ENCODE data around the gene GABBR2. TPM values are rescaled to one million over a fixed set of nuclear protein-coding genes. Genes with fewer than 3 reads are reported as not detected.

GABBR2 gene
- total and polyA plus RNA-seq, 2 experiments from 2014 or later, result 0.89 to 1.3 TPM

DNA sequence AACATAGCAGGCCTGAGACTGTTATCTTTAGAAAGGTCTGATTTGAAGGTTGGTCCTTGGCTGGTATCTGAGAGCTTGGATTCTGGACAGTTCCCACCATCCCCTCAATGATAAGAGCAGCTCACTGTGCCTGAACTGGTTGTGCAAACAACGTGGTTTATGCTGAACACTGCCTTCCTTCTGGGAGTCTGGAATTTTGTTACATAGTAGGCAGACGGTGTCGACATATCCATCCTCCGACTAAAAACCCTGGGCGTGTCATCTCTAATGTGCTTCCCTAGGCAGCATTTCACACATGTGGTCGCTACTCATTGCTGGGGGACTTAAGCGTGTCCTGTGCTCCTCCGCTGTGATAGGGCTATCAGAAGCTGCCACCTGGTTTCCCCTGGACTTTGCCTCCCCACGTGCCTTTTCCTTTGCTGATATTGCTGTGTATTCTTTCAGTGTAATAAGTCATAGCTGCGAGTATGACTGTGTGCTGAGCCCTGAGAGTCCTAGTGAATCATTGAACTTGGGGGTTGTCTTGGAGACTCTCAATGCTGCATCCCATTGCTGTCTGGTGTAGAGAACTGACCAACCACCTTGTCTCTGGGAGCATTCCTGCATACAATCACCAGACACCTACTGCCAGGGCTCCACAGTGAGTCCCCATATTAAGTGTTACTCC lies 334.2 kb downstream of the GABBR2 start:
- Histone ChIP-seq H3K79me2 (replicated peaks; ENCODE audit: insufficient read depth) (no peaks in the 10 kb centered on the region), H3K4me2 (no peak overlapping the region), H3K27me3 (ENCODE audit: insufficient read depth) (no peaks in the 10 kb centered on the region), H3K36me3 (ENCODE audit: insufficient read depth) (no peaks in the 10 kb centered on the region), H3K27ac (ENCODE audit: low read depth) (no peak overlapping the region), H3K4me1 (ENCODE audit: insufficient read depth) (peaks cover 1% of the 10 kb centered on the region; the same call in 1 of the 2 replicates), H3K4me3 (no peak overlapping the region), H2AFZ (no peak overlapping the region), H3F3A (replicated peaks; ENCODE audit: low read depth) (no peaks in the 10 kb centered on the region), H3K9me2 (ENCODE audit: insufficient read depth) (no peaks in the 10 kb centered on the region), H4K20me1 (replicated peaks; ENCODE audit: insufficient read depth) (no peaks in the 10 kb centered on the region)
- Mint-ChIP-seq H3K27ac (no peak overlapping the region), H3K4me3 (no peak overlapping the region), H3K36me3 (ENCODE audit: low read depth) (no peaks in the 10 kb centered on the region), H3K9me3 (no peaks in the 10 kb centered on the region), H3K27me3 (ENCODE audit: insufficient read depth, low read depth, poor library complexity) (peaks cover 4% of the 10 kb centered on the region), H3K4me1 (peaks cover 9% of the 10 kb centered on the region)
- TF ChIP-seq, protein P1, sequence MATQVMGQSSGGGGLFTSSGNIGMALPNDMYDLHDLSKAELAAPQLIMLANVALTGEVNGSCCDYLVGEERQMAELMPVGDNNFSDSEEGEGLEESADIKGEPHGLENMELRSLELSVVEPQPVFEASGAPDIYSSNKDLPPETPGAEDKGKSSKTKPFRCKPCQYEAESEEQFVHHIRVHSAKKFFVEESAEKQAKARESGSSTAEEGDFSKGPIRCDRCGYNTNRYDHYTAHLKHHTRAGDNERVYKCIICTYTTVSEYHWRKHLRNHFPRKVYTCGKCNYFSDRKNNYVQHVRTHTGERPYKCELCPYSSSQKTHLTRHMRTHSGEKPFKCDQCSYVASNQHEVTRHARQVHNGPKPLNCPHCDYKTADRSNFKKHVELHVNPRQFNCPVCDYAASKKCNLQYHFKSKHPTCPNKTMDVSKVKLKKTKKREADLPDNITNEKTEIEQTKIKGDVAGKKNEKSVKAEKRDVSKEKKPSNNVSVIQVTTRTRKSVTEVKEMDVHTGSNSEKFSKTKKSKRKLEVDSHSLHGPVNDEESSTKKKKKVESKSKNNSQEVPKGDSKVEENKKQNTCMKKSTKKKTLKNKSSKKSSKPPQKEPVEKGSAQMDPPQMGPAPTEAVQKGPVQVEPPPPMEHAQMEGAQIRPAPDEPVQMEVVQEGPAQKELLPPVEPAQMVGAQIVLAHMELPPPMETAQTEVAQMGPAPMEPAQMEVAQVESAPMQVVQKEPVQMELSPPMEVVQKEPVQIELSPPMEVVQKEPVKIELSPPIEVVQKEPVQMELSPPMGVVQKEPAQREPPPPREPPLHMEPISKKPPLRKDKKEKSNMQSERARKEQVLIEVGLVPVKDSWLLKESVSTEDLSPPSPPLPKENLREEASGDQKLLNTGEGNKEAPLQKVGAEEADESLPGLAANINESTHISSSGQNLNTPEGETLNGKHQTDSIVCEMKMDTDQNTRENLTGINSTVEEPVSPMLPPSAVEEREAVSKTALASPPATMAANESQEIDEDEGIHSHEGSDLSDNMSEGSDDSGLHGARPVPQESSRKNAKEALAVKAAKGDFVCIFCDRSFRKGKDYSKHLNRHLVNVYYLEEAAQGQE (IDR thresholded peaks at IDR 0.05; ENCODE audit: unreplicated experiment), result no peak
- TF ChIP-seq NANOG (IDR thresholded peaks at IDR 0.05; ENCODE audit: borderline replicate concordance), result no peak
- TF ChIP-seq, protein P2, sequence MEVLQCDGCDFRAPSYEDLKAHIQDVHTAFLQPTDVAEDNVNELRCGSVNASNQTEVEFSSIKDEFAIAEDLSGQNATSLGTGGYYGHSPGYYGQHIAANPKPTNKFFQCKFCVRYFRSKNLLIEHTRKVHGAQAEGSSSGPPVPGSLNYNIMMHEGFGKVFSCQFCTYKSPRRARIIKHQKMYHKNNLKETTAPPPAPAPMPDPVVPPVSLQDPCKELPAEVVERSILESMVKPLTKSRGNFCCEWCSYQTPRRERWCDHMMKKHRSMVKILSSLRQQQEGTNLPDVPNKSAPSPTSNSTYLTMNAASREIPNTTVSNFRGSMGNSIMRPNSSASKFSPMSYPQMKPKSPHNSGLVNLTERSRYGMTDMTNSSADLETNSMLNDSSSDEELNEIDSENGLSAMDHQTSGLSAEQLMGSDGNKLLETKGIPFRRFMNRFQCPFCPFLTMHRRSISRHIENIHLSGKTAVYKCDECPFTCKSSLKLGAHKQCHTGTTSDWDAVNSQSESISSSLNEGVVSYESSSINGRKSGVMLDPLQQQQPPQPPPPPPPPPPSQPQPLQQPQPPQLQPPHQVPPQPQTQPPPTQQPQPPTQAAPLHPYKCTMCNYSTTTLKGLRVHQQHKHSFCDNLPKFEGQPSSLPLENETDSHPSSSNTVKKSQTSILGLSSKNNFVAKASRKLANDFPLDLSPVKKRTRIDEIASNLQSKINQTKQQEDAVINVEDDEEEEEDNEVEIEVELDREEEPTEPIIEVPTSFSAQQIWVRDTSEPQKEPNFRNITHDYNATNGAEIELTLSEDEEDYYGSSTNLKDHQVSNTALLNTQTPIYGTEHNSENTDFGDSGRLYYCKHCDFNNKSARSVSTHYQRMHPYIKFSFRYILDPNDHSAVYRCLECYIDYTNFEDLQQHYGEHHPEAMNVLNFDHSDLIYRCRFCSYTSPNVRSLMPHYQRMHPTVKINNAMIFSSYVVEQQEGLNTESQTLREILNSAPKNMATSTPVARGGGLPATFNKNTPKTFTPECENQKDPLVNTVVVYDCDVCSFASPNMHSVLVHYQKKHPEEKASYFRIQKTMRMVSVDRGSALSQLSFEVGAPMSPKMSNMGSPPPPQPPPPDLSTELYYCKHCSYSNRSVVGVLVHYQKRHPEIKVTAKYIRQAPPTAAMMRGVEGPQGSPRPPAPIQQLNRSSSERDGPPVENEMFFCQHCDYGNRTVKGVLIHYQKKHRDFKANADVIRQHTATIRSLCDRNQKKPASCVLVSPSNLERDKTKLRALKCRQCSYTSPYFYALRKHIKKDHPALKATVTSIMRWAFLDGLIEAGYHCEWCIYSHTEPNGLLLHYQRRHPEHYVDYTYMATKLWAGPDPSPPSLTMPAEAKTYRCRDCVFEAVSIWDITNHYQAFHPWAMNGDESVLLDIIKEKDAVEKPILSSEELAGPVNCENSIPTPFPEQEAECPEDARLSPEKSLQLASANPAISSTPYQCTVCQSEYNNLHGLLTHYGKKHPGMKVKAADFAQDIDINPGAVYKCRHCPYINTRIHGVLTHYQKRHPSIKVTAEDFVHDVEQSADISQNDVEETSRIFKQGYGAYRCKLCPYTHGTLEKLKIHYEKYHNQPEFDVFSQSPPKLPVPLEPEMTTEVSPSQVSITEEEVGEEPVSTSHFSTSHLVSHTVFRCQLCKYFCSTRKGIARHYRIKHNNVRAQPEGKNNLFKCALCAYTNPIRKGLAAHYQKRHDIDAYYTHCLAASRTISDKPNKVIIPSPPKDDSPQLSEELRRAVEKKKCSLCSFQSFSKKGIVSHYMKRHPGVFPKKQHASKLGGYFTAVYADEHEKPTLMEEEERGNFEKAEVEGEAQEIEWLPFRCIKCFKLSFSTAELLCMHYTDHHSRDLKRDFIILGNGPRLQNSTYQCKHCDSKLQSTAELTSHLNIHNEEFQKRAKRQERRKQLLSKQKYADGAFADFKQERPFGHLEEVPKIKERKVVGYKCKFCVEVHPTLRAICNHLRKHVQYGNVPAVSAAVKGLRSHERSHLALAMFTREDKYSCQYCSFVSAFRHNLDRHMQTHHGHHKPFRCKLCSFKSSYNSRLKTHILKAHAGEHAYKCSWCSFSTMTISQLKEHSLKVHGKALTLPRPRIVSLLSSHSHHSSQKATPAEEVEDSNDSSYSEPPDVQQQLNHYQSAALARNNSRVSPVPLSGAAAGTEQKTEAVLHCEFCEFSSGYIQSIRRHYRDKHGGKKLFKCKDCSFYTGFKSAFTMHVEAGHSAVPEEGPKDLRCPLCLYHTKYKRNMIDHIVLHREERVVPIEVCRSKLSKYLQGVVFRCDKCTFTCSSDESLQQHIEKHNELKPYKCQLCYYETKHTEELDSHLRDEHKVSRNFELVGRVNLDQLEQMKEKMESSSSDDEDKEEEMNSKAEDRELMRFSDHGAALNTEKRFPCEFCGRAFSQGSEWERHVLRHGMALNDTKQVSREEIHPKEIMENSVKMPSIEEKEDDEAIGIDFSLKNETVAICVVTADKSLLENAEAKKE (CRISPR knock-in tag; IDR thresholded peaks at IDR 0.05), result no peak
- TF ChIP-seq POLR2AphosphoS5 (IDR thresholded peaks at IDR 0.05; ENCODE audit: low read depth), result no peak
- TF ChIP-seq ZNF331 (CRISPR knock-in tag; IDR thresholded peaks at IDR 0.05; ENCODE audit: low read depth), result no peak
- TF ChIP-seq ZNF114 (CRISPR knock-in tag; IDR thresholded peaks at IDR 0.05), result no peak
- TF ChIP-seq, protein P3, sequence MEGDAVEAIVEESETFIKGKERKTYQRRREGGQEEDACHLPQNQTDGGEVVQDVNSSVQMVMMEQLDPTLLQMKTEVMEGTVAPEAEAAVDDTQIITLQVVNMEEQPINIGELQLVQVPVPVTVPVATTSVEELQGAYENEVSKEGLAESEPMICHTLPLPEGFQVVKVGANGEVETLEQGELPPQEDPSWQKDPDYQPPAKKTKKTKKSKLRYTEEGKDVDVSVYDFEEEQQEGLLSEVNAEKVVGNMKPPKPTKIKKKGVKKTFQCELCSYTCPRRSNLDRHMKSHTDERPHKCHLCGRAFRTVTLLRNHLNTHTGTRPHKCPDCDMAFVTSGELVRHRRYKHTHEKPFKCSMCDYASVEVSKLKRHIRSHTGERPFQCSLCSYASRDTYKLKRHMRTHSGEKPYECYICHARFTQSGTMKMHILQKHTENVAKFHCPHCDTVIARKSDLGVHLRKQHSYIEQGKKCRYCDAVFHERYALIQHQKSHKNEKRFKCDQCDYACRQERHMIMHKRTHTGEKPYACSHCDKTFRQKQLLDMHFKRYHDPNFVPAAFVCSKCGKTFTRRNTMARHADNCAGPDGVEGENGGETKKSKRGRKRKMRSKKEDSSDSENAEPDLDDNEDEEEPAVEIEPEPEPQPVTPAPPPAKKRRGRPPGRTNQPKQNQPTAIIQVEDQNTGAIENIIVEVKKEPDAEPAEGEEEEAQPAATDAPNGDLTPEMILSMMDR (conservative IDR thresholded peaks at IDR 0.05; ENCODE audit: low read depth in 2 of 2), result no peak
- no peak for TF ChIP-seq EZH2phosphoT487 (IDR thresholded peaks at IDR 0.05; ENCODE audit: unreplicated experiment)
- no peak for TF ChIP-seq EZH2 (IDR thresholded peaks at IDR 0.05; ENCODE audit: low read depth, unreplicated experiment)
- no peak for TF ChIP-seq STAT1 (IDR thresholded peaks at IDR 0.05; ENCODE audit: unreplicated experiment)
- TF ChIP-seq, protein P4, sequence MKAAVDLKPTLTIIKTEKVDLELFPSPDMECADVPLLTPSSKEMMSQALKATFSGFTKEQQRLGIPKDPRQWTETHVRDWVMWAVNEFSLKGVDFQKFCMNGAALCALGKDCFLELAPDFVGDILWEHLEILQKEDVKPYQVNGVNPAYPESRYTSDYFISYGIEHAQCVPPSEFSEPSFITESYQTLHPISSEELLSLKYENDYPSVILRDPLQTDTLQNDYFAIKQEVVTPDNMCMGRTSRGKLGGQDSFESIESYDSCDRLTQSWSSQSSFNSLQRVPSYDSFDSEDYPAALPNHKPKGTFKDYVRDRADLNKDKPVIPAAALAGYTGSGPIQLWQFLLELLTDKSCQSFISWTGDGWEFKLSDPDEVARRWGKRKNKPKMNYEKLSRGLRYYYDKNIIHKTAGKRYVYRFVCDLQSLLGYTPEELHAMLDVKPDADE (IDR thresholded peaks at IDR 0.05), result no peak
- no peak for TF ChIP-seq CREB1 (CRISPR knock-in tag; IDR thresholded peaks at IDR 0.05; ENCODE audit: low read depth)
- TF ChIP-seq JUNB (IDR thresholded peaks at IDR 0.05; ENCODE audit: unreplicated experiment), result no peak
- ATAC-seq (peak; percentile 68), DNase-seq (ENCODE audit: low spot score) (peak; percentile 13)

Measured in GM23338 (cell line).